ENCODE data around the gene LCN2. TPM values are rescaled to one million over a fixed set of nuclear protein-coding genes. Genes with fewer than 3 reads are reported as not detected.
A peak's percentile ranks its signal among the peaks of the same experiment; 100 is the strongest.

LCN2 gene
- total RNA-seq, 1 experiment from 2014 or later = 1.3 TPM

DNA sequence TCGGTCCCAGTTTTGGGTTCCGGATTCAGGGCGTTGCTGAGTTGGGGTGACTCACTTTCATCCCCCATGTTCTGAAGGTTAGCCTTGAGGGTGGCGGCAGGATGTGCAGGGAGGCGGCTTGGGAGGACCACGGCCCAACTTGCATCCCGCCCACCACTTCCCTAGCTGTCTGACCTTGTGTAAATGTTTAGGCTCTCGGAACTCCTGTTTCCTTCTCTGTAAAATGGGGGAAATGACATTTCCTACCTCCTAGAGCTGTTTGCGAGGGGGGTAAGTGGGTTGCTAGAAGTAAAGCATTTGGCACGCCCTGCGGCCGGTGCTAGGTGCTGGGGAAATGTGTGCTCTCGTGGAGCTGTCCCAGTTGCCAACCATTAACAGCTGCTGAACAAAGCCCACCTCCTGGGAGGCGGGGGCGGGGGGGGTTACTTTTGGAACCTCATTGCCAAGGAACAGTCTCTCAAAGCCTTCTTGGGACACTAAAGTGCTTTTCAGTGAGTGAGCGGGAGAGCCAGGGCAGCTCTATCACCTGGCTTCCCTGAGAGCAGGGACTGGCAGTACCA is 49.2 kb upstream of the LCN2 start:
- Mint-ChIP-seq H3K9me3 (no peaks in the 10 kb centered on the region), H3K27me3 (ENCODE audit: low read depth) (no peaks in the 10 kb centered on the region), H3K4me1 (peaks cover 51% of the 10 kb centered on the region), H3K4me3 (peak overlapping the region; percentile 84), H3K27ac (peak overlapping the region; percentile 99), H3K36me3 (peaks cover 29% of the 10 kb centered on the region)
- ATAC-seq (no peak), DNase-seq (ENCODE audit: low spot score) (no peak)
- POLR2A ChIA-PET = interaction anchor here (0.6 to 1.1 kb wide), 4 partner anchors 8 to 916 kb away, joined by 3 to 5 read pairs (median 3); partner anchors contain the start of genes GOLGA2 and SWI5
- CTCF ChIA-PET = interaction anchor here (0.9 to 7.2 kb wide), 6 partner anchors 18 to 156 kb away, joined by 3 to 73 read pairs (median 4); no protein-coding TSS in a partner anchor
- no peak for TF ChIP-seq CREM (CRISPR knock-in tag; IDR thresholded peaks at IDR 0.05)
- no peak for TF ChIP-seq NFE2L1 (CRISPR knock-in tag; IDR thresholded peaks at IDR 0.05)
- TF ChIP-seq TCF7 (CRISPR knock-in tag; IDR thresholded peaks at IDR 0.05; ENCODE audit: low read depth) = no peak
- TF ChIP-seq, protein P1, sequence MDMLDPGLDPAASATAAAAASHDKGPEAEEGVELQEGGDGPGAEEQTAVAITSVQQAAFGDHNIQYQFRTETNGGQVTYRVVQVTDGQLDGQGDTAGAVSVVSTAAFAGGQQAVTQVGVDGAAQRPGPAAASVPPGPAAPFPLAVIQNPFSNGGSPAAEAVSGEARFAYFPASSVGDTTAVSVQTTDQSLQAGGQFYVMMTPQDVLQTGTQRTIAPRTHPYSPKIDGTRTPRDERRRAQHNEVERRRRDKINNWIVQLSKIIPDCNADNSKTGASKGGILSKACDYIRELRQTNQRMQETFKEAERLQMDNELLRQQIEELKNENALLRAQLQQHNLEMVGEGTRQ (CRISPR knock-in tag; IDR thresholded peaks at IDR 0.05) = no peak
- TF ChIP-seq NR2C2 (CRISPR knock-in tag; IDR thresholded peaks at IDR 0.05) = no peak
- TF ChIP-seq, protein P2, sequence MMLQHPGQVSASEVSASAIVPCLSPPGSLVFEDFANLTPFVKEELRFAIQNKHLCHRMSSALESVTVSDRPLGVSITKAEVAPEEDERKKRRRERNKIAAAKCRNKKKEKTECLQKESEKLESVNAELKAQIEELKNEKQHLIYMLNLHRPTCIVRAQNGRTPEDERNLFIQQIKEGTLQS (CRISPR knock-in tag; conservative IDR thresholded peaks at IDR 0.05) = no peak
- no peak for TF ChIP-seq EMX1 (CRISPR knock-in tag; IDR thresholded peaks at IDR 0.05)
- TF ChIP-seq, protein P3, sequence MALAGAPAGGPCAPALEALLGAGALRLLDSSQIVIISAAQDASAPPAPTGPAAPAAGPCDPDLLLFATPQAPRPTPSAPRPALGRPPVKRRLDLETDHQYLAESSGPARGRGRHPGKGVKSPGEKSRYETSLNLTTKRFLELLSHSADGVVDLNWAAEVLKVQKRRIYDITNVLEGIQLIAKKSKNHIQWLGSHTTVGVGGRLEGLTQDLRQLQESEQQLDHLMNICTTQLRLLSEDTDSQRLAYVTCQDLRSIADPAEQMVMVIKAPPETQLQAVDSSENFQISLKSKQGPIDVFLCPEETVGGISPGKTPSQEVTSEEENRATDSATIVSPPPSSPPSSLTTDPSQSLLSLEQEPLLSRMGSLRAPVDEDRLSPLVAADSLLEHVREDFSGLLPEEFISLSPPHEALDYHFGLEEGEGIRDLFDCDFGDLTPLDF (CRISPR knock-in tag; IDR thresholded peaks at IDR 0.05) = no peak
- TF ChIP-seq, protein P4, sequence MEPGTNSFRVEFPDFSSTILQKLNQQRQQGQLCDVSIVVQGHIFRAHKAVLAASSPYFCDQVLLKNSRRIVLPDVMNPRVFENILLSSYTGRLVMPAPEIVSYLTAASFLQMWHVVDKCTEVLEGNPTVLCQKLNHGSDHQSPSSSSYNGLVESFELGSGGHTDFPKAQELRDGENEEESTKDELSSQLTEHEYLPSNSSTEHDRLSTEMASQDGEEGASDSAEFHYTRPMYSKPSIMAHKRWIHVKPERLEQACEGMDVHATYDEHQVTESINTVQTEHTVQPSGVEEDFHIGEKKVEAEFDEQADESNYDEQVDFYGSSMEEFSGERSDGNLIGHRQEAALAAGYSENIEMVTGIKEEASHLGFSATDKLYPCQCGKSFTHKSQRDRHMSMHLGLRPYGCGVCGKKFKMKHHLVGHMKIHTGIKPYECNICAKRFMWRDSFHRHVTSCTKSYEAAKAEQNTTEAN (CRISPR knock-in tag; IDR thresholded peaks at IDR 0.05) = no peak
- no peak for TF ChIP-seq NR1H2 (CRISPR knock-in tag; IDR thresholded peaks at IDR 0.05)
- TF ChIP-seq, protein P5, sequence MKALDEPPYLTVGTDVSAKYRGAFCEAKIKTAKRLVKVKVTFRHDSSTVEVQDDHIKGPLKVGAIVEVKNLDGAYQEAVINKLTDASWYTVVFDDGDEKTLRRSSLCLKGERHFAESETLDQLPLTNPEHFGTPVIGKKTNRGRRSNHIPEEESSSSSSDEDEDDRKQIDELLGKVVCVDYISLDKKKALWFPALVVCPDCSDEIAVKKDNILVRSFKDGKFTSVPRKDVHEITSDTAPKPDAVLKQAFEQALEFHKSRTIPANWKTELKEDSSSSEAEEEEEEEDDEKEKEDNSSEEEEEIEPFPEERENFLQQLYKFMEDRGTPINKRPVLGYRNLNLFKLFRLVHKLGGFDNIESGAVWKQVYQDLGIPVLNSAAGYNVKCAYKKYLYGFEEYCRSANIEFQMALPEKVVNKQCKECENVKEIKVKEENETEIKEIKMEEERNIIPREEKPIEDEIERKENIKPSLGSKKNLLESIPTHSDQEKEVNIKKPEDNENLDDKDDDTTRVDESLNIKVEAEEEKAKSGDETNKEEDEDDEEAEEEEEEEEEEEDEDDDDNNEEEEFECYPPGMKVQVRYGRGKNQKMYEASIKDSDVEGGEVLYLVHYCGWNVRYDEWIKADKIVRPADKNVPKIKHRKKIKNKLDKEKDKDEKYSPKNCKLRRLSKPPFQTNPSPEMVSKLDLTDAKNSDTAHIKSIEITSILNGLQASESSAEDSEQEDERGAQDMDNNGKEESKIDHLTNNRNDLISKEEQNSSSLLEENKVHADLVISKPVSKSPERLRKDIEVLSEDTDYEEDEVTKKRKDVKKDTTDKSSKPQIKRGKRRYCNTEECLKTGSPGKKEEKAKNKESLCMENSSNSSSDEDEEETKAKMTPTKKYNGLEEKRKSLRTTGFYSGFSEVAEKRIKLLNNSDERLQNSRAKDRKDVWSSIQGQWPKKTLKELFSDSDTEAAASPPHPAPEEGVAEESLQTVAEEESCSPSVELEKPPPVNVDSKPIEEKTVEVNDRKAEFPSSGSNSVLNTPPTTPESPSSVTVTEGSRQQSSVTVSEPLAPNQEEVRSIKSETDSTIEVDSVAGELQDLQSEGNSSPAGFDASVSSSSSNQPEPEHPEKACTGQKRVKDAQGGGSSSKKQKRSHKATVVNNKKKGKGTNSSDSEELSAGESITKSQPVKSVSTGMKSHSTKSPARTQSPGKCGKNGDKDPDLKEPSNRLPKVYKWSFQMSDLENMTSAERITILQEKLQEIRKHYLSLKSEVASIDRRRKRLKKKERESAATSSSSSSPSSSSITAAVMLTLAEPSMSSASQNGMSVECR (CRISPR knock-in tag; IDR thresholded peaks at IDR 0.05; ENCODE audit: borderline replicate concordance) = no peak
- TF ChIP-seq, protein P6, sequence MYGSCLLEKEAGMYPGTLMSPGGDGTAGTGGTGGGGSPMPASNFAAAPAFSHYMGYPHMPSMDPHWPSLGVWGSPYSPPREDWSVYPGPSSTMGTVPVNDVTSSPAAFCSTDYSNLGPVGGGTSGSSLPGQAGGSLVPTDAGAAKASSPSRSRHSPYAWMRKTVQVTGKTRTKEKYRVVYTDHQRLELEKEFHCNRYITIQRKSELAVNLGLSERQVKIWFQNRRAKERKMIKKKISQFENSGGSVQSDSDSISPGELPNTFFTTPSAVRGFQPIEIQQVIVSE (CRISPR knock-in tag; IDR thresholded peaks at IDR 0.05; ENCODE audit: borderline replicate concordance) = no peak

DNA sequence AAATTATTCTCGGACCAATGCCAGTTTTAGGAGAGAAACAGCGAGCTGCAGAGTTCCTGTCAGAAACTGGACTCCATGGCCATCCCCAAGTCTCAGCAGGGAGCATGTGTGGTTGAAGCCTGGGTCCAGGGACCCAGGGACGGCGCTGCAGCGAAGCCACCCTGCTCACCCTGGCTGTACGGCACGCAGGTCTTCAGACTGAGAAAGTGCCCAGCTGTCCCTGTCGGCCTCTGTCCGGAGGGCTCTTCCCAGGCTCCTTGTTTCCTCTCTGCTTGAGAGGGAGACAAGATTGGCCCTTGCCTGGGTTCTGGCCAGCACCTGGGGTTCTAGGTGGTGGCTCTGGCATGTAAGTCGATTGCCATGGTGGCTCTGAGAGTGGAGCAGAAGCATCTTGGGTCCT is 48.7 kb upstream of the LCN2 start:
- Mint-ChIP-seq H3K9me3 (no peaks in the 10 kb centered on the region), H3K27me3 (ENCODE audit: low read depth) (no peaks in the 10 kb centered on the region), H3K27ac (peak overlapping the region; percentile 87), H3K36me3 (peaks cover 34% of the 10 kb centered on the region), H3K4me1 (peaks cover 51% of the 10 kb centered on the region), H3K4me3 (no peak overlapping the region)
- ChIA-PET CTCF (interaction anchor here (0.9 to 7.2 kb wide), 5 partner anchors 17 to 157 kb away, joined by 3 to 73 read pairs (median 5); no protein-coding TSS in a partner anchor), POLR2A (interaction anchor here (0.6 to 1.1 kb wide), 4 partner anchors 9 to 916 kb away, joined by 3 to 5 read pairs (median 3); partner anchors contain the start of genes GOLGA2 and SWI5)
- ATAC-seq (no peak), DNase-seq (ENCODE audit: low spot score) (no peak)
- TF ChIP-seq, protein P6 (CRISPR knock-in tag; IDR thresholded peaks at IDR 0.05; ENCODE audit: borderline replicate concordance) = no peak
- TF ChIP-seq, protein P7, sequence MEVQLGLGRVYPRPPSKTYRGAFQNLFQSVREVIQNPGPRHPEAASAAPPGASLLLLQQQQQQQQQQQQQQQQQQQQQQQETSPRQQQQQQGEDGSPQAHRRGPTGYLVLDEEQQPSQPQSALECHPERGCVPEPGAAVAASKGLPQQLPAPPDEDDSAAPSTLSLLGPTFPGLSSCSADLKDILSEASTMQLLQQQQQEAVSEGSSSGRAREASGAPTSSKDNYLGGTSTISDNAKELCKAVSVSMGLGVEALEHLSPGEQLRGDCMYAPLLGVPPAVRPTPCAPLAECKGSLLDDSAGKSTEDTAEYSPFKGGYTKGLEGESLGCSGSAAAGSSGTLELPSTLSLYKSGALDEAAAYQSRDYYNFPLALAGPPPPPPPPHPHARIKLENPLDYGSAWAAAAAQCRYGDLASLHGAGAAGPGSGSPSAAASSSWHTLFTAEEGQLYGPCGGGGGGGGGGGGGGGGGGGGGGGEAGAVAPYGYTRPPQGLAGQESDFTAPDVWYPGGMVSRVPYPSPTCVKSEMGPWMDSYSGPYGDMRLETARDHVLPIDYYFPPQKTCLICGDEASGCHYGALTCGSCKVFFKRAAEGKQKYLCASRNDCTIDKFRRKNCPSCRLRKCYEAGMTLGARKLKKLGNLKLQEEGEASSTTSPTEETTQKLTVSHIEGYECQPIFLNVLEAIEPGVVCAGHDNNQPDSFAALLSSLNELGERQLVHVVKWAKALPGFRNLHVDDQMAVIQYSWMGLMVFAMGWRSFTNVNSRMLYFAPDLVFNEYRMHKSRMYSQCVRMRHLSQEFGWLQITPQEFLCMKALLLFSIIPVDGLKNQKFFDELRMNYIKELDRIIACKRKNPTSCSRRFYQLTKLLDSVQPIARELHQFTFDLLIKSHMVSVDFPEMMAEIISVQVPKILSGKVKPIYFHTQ (CRISPR knock-in tag; IDR thresholded peaks at IDR 0.05) = no peak
- no peak for TF ChIP-seq NFE2L1 (CRISPR knock-in tag; IDR thresholded peaks at IDR 0.05)
- no peak for TF ChIP-seq HMGA2 (CRISPR knock-in tag; IDR thresholded peaks at IDR 0.05)
- no peak for TF ChIP-seq CREM (CRISPR knock-in tag; IDR thresholded peaks at IDR 0.05)
- TF ChIP-seq CREB1 (CRISPR knock-in tag; IDR thresholded peaks at IDR 0.05) = no peak
- no peak for TF ChIP-seq ZNF671 (CRISPR knock-in tag; IDR thresholded peaks at IDR 0.05)
- TF ChIP-seq, protein P1 (CRISPR knock-in tag; IDR thresholded peaks at IDR 0.05) = no peak
- no peak for TF ChIP-seq ATF1 (CRISPR knock-in tag; IDR thresholded peaks at IDR 0.05)
- no peak for TF ChIP-seq SOX15 (CRISPR knock-in tag; IDR thresholded peaks at IDR 0.05)
- TF ChIP-seq TEAD4 (CRISPR knock-in tag; IDR thresholded peaks at IDR 0.05) = no peak
- TF ChIP-seq FOXK1 (CRISPR knock-in tag; IDR thresholded peaks at IDR 0.05) = no peak
- no peak for TF ChIP-seq TCF7 (CRISPR knock-in tag; IDR thresholded peaks at IDR 0.05; ENCODE audit: low read depth)

Data from WTC11 (cell line).